BE2C (cell line): Measurements from ENCODE around the gene MIR17HG.
A peak's percentile ranks its signal among the peaks of the same experiment; 100 is the strongest.

ENCODE experiments used
- DNase-seq: peaks from one replicate; pipeline ENCODE4 v3.0.0-alpha.2; 2020
- H3K27me3 ChIP-seq: fragments of 250-450 bp; sonication (Bioruptor Pico); 2 replicates; pipeline ENCODE4 v1.5.1; 2020; ENCODE audit warnings: mild to moderate bottlenecking
- H3K36me3 ChIP-seq: fragments of 250-450 bp; sonication (Bioruptor Pico); 2 replicates; pipeline ENCODE4 v1.5.1; 2020; ENCODE audit warnings: mild to moderate bottlenecking
- H3K4me1 ChIP-seq: fragments of 250-450 bp; sonication (Bioruptor Pico); 2 replicates; pipeline ENCODE4 v1.5.1; 2020
- H3K4me3 ChIP-seq: 2 replicates; pipeline ENCODE4 v1.5.1; 2011; ENCODE audit warnings: low read depth, low read length
- H3K9me3 ChIP-seq: fragments of 250-450 bp; sonication (Bioruptor Pico); 2 replicates; pipeline ENCODE4 v1.5.1; 2020
- CTCF ChIP-seq: IDR thresholded peaks from 2 replicates; pipeline ENCODE4 v1.5.1; 2012; ENCODE audit warnings: mild to moderate bottlenecking, low read depth, low read length

The MIR17HG gene

GRCh38 chr13:91368676-91369440 lies 21.4 kb downstream of the MIR17HG start:
- no peaks in the 10 kb centered on the region for H3K36me3 ChIP-seq
- DNase-seq: no peak
- no peak for TF ChIP-seq CTCF
- no peak overlapping the region for H3K4me3 ChIP-seq
- no peaks in the 10 kb centered on the region for H3K9me3 ChIP-seq
- H3K27me3 ChIP-seq: no peaks in the 10 kb centered on the region
- no peaks in the 10 kb centered on the region for H3K4me1 ChIP-seq

- Histone ChIP-seq H3K4me1 (no peaks in the 10 kb centered on the region), H3K27me3 (no peaks in the 10 kb centered on the region), H3K4me3 (no peak overlapping the region), H3K36me3 (no peaks in the 10 kb centered on the region), H3K9me3 (no peaks in the 10 kb centered on the region)
- TF ChIP-seq CTCF: no peak
- DNase-seq: no peak
Measured at GRCh38 chr13:91369441-91369831, 21.9 kb downstream of the MIR17HG start.

- DNase-seq: no peak
- no peak for TF ChIP-seq CTCF
- Histone ChIP-seq H3K27me3 (no peaks in the 10 kb centered on the region), H3K9me3 (no peaks in the 10 kb centered on the region), H3K4me1 (no peaks in the 10 kb centered on the region), H3K36me3 (no peaks in the 10 kb centered on the region), H3K4me3 (no peak overlapping the region)
Measured at GRCh38 chr13:91370501-91370900, 23.0 kb downstream of the MIR17HG start.

- Histone ChIP-seq H3K36me3 (no peaks in the 10 kb centered on the region), H3K27me3 (no peaks in the 10 kb centered on the region), H3K4me1 (no peaks in the 10 kb centered on the region), H3K9me3 (no peaks in the 10 kb centered on the region), H3K4me3 (no peak overlapping the region)
- TF ChIP-seq CTCF: no peak
- DNase-seq: no peak
Measured at GRCh38 chr13:91372911-91373310, 25.4 kb downstream of the MIR17HG start.

GRCh38 chr13:91375116-91375729 lies 27.7 kb downstream of the MIR17HG start:
- peak; percentile 22 for DNase-seq
- peak; percentile 69 for TF ChIP-seq CTCF
- H3K9me3 ChIP-seq: no peaks in the 10 kb centered on the region
- no peak overlapping the region for H3K4me3 ChIP-seq
- H3K36me3 ChIP-seq: no peaks in the 10 kb centered on the region
- H3K27me3 ChIP-seq: no peaks in the 10 kb centered on the region
- H3K4me1 ChIP-seq: no peaks in the 10 kb centered on the region

- no peaks in the 10 kb centered on the region for H3K9me3 ChIP-seq
- DNase-seq: peak; percentile 30
- TF ChIP-seq CTCF: peak; percentile 68
- no peaks in the 10 kb centered on the region for H3K36me3 ChIP-seq
- H3K27me3 ChIP-seq: no peaks in the 10 kb centered on the region
- no peak overlapping the region for H3K4me3 ChIP-seq
- H3K4me1 ChIP-seq: no peaks in the 10 kb centered on the region
Measured at GRCh38 chr13:91381371-91381770, 33.9 kb downstream of the MIR17HG start.
